MM.1S (cell line): ENCODE data around the gene TPK1.

Experiments
- DNase-seq: peaks from one replicate; pipeline ENCODE4 v3.0.0-alpha.2; 2015
- H2AFZ ChIP-seq: fragments of 300-600 bp; sonication (generic); 2 replicates; pipeline ENCODE4 v1.6.0; 2016; ENCODE audit warnings: antibody characterized with exemption, low read length
- H3F3A ChIP-seq: fragments of 300-600 bp; sonication (generic); 2 replicates; pipeline ENCODE4 v1.6.1; 2016; ENCODE audit warnings: mild to moderate bottlenecking, antibody characterized with exemption, low read length, moderate library complexity, mixed read lengths; ENCODE audit not compliant: insufficient read depth
- H3K27ac ChIP-seq: fragments of 300-600 bp; sonication (generic); 2 replicates; pipeline ENCODE4 v1.5.1; 2016; ENCODE audit warnings: mild to moderate bottlenecking, low read length
- H3K27me3 ChIP-seq: fragments of 300-600 bp; sonication (generic); replicated peaks from 2 replicates; pipeline ENCODE4 v1.6.0; 2016; ENCODE audit warnings: low read length; ENCODE audit not compliant: insufficient read depth
- H3K36me3 ChIP-seq: fragments of 300-600 bp; sonication (generic); replicated peaks from 2 replicates; pipeline ENCODE4 v1.6.1; 2016; ENCODE audit warnings: mild to moderate bottlenecking, low read length, mixed read lengths; ENCODE audit not compliant: insufficient read depth
- H3K4me1 ChIP-seq: fragments of 300-600 bp; sonication (generic); 2 replicates; pipeline ENCODE4 v1.6.1; 2016; ENCODE audit warnings: low read length, mixed read lengths
- H3K4me2 ChIP-seq: fragments of 300-600 bp; sonication (generic); 2 replicates; pipeline ENCODE4 v1.6.0; 2016; ENCODE audit warnings: low read depth, low read length
- H3K4me3 ChIP-seq: fragments of 300-600 bp; sonication (generic); 2 replicates; pipeline ENCODE4 v1.5.1; 2016; ENCODE audit warnings: low read length, mixed read lengths
- H3K79me2 ChIP-seq: fragments of 300-600 bp; sonication (generic); 2 replicates; pipeline ENCODE4 v1.6.1; 2016; ENCODE audit warnings: mixed run types, low read length, mixed read lengths
- H3K9ac ChIP-seq: fragments of 300-600 bp; sonication (generic); 2 replicates; pipeline ENCODE4 v1.6.1; 2016; ENCODE audit warnings: low read length, mixed read lengths
- H3K9me2 ChIP-seq: fragments of 300-600 bp; sonication (generic); replicated peaks from 2 replicates; pipeline ENCODE4 v1.6.1; 2016; ENCODE audit warnings: mild to moderate bottlenecking, low read length, mixed read lengths; ENCODE audit not compliant: insufficient read depth
- H3K9me3 ChIP-seq: fragments of 300-600 bp; sonication (generic); replicated peaks from 2 replicates; pipeline ENCODE4 v1.6.1; 2016; ENCODE audit warnings: mild to moderate bottlenecking, low read length, mixed read lengths; ENCODE audit not compliant: insufficient read depth
- H4K20me1 ChIP-seq: fragments of 300-600 bp; sonication (generic); 2 replicates; pipeline ENCODE4 v1.6.1; 2016; ENCODE audit warnings: mild to moderate bottlenecking, low read length, moderate library complexity, mixed read lengths; ENCODE audit not compliant: insufficient read depth
- CTCF ChIP-seq: fragments of 300-600 bp; sonication (generic); IDR thresholded peaks from 2 replicates; pipeline ENCODE4 v1.5.1; 2016; ENCODE audit warnings: antibody characterized with exemption, low read length, mixed read lengths
- EZH2 ChIP-seq: fragments of 300-600 bp; sonication (generic); optimal IDR thresholded peaks from 2 replicates; pipeline ENCODE3; 2017; ENCODE audit warnings: low read depth, mild to moderate bottlenecking, antibody characterized with exemption, low read length, mixed read lengths
- EZH2phosphoT487 ChIP-seq: fragments of 300-600 bp; sonication (generic); IDR thresholded peaks from 2 replicates; pipeline ENCODE4 v1.6.1; 2018; ENCODE audit warnings: antibody characterized with exemption, low read length

The TPK1 gene

GRCh38 chr7:144510621-144511020, 325.2 kb downstream of the TPK1 start:
- Histone ChIP-seq H3K27me3 (no peaks in the 10 kb centered on the region), H3K36me3 (no peaks in the 10 kb centered on the region), H4K20me1 (no peaks in the 10 kb centered on the region), H3K79me2 (no peaks in the 10 kb centered on the region), H3K9ac (no peak overlapping the region), H3F3A (peaks cover 10% of the 10 kb centered on the region), H3K4me2 (no peak overlapping the region), H3K4me3 (no peak overlapping the region), H3K9me3 (no peaks in the 10 kb centered on the region), H3K9me2 (no peaks in the 10 kb centered on the region), H3K27ac (no peak overlapping the region), H2AFZ (no peak overlapping the region), H3K4me1 (peaks cover 11% of the 10 kb centered on the region)
- no peak for DNase-seq
- no peak for TF ChIP-seq CTCF
- no peak for TF ChIP-seq EZH2
- no peak for TF ChIP-seq EZH2phosphoT487

- TF ChIP-seq EZH2phosphoT487 (no peak), EZH2 (no peak), CTCF (no peak)
- peak; percentile 89 for DNase-seq
- Histone ChIP-seq H3F3A (peaks cover 10% of the 10 kb centered on the region), H3K9me2 (no peaks in the 10 kb centered on the region), H3K36me3 (no peaks in the 10 kb centered on the region), H3K79me2 (no peaks in the 10 kb centered on the region), H3K4me1 (peaks cover 11% of the 10 kb centered on the region), H4K20me1 (no peaks in the 10 kb centered on the region), H3K27ac (peak overlapping the region; percentile 54; the same call in 1 of the 2 replicates), H3K9me3 (no peaks in the 10 kb centered on the region), H3K4me2 (peak overlapping the region; percentile 56), H3K4me3 (peak overlapping the region; percentile 8; the same call in 1 of the 2 replicates), H3K27me3 (no peaks in the 10 kb centered on the region), H3K9ac (no peak overlapping the region), H2AFZ (peak overlapping the region; percentile 48; the same call in 1 of the 2 replicates)
Measured at GRCh38 chr7:144508702-144509101, 327.2 kb downstream of the TPK1 start.

GRCh38 chr7:144503215-144503614, 332.6 kb downstream of the TPK1 start:
- Histone ChIP-seq H3K9me3 (no peaks in the 10 kb centered on the region), H3F3A (no peaks in the 10 kb centered on the region), H3K27ac (no peak overlapping the region), H2AFZ (no peak overlapping the region), H3K27me3 (no peaks in the 10 kb centered on the region), H4K20me1 (no peaks in the 10 kb centered on the region), H3K36me3 (no peaks in the 10 kb centered on the region), H3K4me2 (no peak overlapping the region), H3K9me2 (no peaks in the 10 kb centered on the region), H3K79me2 (no peaks in the 10 kb centered on the region), H3K9ac (no peak overlapping the region), H3K4me1 (peaks cover 6% of the 10 kb centered on the region), H3K4me3 (no peak overlapping the region)
- DNase-seq, result no peak
- TF ChIP-seq CTCF, result no peak
- TF ChIP-seq EZH2, result no peak
- no peak for TF ChIP-seq EZH2phosphoT487
